Superior temporal gyrus (tissue), 1 donor: ENCODE measurements around the gene ALG2.

ENCODE experiments used
- DNase-seq: peaks from one replicate; pipeline ENCODE4 v3.0.0-alpha.2; 2016; ENCODE audit errors: extremely low spot score

ALG2 gene

GRCh38 chr9:99172124-99173091, 49.3 kb downstream of the ALG2 start:
- DNase-seq = no peak

GRCh38 chr9:99171225-99172123, 50.3 kb downstream of the ALG2 start:
- no peak for DNase-seq

- DNase-seq = no peak
Measured at GRCh38 chr9:99169982-99170761, 51.6 kb downstream of the ALG2 start.

GRCh38 chr9:99169086-99169485, 52.7 kb downstream of the ALG2 start:
- no peak for DNase-seq

- no peak for DNase-seq
Measured at GRCh38 chr9:99167694-99168093, 54.0 kb downstream of the ALG2 start.

- no peak for DNase-seq
Measured at GRCh38 chr9:99167119-99167518, 54.6 kb downstream of the ALG2 start.
